Lung (tissue), 12 donors: ENCODE results near the gene SBF2. TPM values are rescaled to one million over a fixed set of nuclear protein-coding genes. Genes with fewer than 3 reads are reported as not detected.

Experiments
- ATAC-seq: fragments of 200-7000 bp; cut with Tn5 transposase; one replicate; pipeline ENCODE4 v1.9.1; 2020; ENCODE audit warnings: moderate number of reproducible peaks; ENCODE audit not compliant: insufficient read depth, low FRiP score
- DNase-seq, 3 donors: peaks; one replicate each; pipeline ENCODE4 v3.0.0-alpha.2; 2013 to 2017
- H3K27ac ChIP-seq, 2 donors: one replicate each; pipeline ENCODE4 v1.5.1; 2013; ENCODE audit warnings: mild to moderate bottlenecking in 2 of 2, moderate library complexity in 2 of 2, control low read depth in 1 of 2, inconsistent platforms in 1 of 2, low read depth in 1 of 2, low read length in 1 of 2
- H3K27me3 ChIP-seq, 3 donors: one replicate each; pipeline ENCODE4 v1.5.1; 2013; ENCODE audit warnings: low read length in 2 of 3; ENCODE audit not compliant: control insufficient read depth in 3 of 3, insufficient read depth in 3 of 3
- H3K36me3 ChIP-seq, 4 donors: one replicate each; pipeline ENCODE4 v1.5.1; 2013; ENCODE audit warnings: low read length in 4 of 4, mild to moderate bottlenecking in 1 of 4, moderate library complexity in 1 of 4; ENCODE audit not compliant: control insufficient read depth in 4 of 4, insufficient read depth in 4 of 4
- H3K4me1 ChIP-seq, 5 donors: one replicate each; pipeline ENCODE4 v1.5.1; 2013; ENCODE audit warnings: low read length in 5 of 5, mild to moderate bottlenecking in 2 of 5, moderate library complexity in 1 of 5; ENCODE audit not compliant: control insufficient read depth in 5 of 5, insufficient read depth in 5 of 5
- H3K4me3 ChIP-seq: one replicate; pipeline ENCODE4 v1.5.1; 2013; ENCODE audit warnings: mild to moderate bottlenecking, control low read depth, moderate library complexity
- H3K9ac ChIP-seq, 2 donors: one replicate each; pipeline ENCODE4 v1.5.1; 2013; ENCODE audit warnings: low read length in 2 of 2, control low read depth in 1 of 2; ENCODE audit not compliant: insufficient read depth in 1 of 2
- H3K9me3 ChIP-seq, 4 donors: one replicate each; pipeline ENCODE4 v1.5.1; 2013; ENCODE audit warnings: low read length in 3 of 4, mild to moderate bottlenecking in 1 of 4, moderate library complexity in 1 of 4; ENCODE audit not compliant: control insufficient read depth in 4 of 4, insufficient read depth in 3 of 4
- CTCF ChIP-seq: IDR thresholded peaks from 2 replicates; pipeline ENCODE4 v1.5.1; 2012; ENCODE audit warnings: mild to moderate bottlenecking; ENCODE audit errors: control extremely low read depth, extremely low read depth
- WGBS, 2 donors: extraction: QIAGEN DNeasy Blood & Tissue Kit; methylation state at CpG; one replicate each; pipeline ENCODE4 v1.1.7; 2013; 5-methylcytosine and 5-hydroxymethylcytosine counted together
- polyA plus RNA-seq, 2 donors: library from polyadenylated mRNA; stranded (reverse); fragments of 200-250 nt; gene quantifications; one replicate each; pipeline ENCODE4 v1.2.1, GENCODE V29; 2013
- total RNA-seq, 2 donors: library from RNA; depleted of rRNA in 1 of 2; stranded (reverse); fragments of >200 nt in 1 of 2; gene quantifications; one replicate each; pipeline ENCODE4 v1.2.1, GENCODE V29; 2014 to 2021
- donor health status: control.
- donor health status: control.
- donor health status: Bipolar disorder and iron deficiency.
- donor health status: healthy.
- donor health status: DM: yes; HTN: yes; CAD: no.

SBF2 gene
- total and polyA plus RNA-seq, 4 donors: 4.4 to 104 (median 24.9) TPM

- Histone ChIP-seq H3K9me3 (no peaks in the 10 kb centered on the region), H3K9ac (no peak overlapping the region), H3K4me1 (peaks cover 0 to 14% (median 0%) of the 10 kb centered on the region in 5 donors), H3K36me3 (peaks cover 10 to 29% (median 24%) of the 10 kb centered on the region in 4 donors), H3K27me3 (no peaks in the 10 kb centered on the region), H3K27ac (no peak overlapping the region), H3K4me3 (no peak overlapping the region)
- DNase-seq: no peak
- WGBS, 2 donors: 95 to 100% methylated on average over 4 of the region's 4 CpGs
- no peak for TF ChIP-seq CTCF
- ATAC-seq: no peak
Observed at GRCh38 chr11:9806946-9807687, 486.9 kb downstream of the SBF2 start.

GRCh38 chr11:9804419-9804902 lies 489.6 kb downstream of the SBF2 start:
- Histone ChIP-seq H3K27ac (no peak overlapping the region), H3K27me3 (no peaks in the 10 kb centered on the region), H3K9me3 (no peaks in the 10 kb centered on the region), H3K4me3 (no peak overlapping the region), H3K9ac (no peak overlapping the region), H3K36me3 (peaks cover 9 to 19% (median 14%) of the 10 kb centered on the region in 4 donors), H3K4me1 (peaks cover 0 to 17% (median 0%) of the 10 kb centered on the region in 5 donors)
- DNase-seq (no peak), ATAC-seq (no peak)
- WGBS, 2 donors: 86 to 87% methylated on average over 2 of the region's 2 CpGs
- TF ChIP-seq CTCF: no peak

- H3K9ac ChIP-seq: no peak overlapping the region
- no peaks in the 10 kb centered on the region for H3K9me3 ChIP-seq
- DNase-seq (peak in 2 of 3 donors; percentile 17 to 24), ATAC-seq (no peak)
- H3K27ac ChIP-seq: peak overlapping the region in 1 of 2 donors; percentile 14
- H3K36me3 ChIP-seq: peaks cover 9 to 19% (median 14%) of the 10 kb centered on the region in 4 donors
- no peak for TF ChIP-seq CTCF
- WGBS, 2 donors: 71 to 82% methylated on average over 5 of the region's 5 CpGs
- no peaks in the 10 kb centered on the region for H3K27me3 ChIP-seq
- no peak overlapping the region for H3K4me3 ChIP-seq
- peaks cover 0 to 17% (median 0%) of the 10 kb centered on the region in 5 donors for H3K4me1 ChIP-seq
Observed at GRCh38 chr11:9803685-9804418, 490.2 kb downstream of the SBF2 start.
